Effector memory CD8-positive, alpha-beta T cell (primary cell): ENCODE results near the gene ACKR3.

Experiments
- ATAC-seq: fragments of 150-1000 bp; cut with Tn5 transposase; replicated peaks from 2 replicates; pipeline ENCODE4 v1.10.0; 2021; ENCODE audit warnings: mild to moderate bottlenecking, moderate library complexity
- DNase-seq, 3 experiments: peaks; one replicate each; pipeline ENCODE4 v3.0.0; 2021
- H3K27ac Mint-ChIP-seq, 2 donors: one replicate each; pipeline ENCODE4 v1.8.0; 2022; ENCODE audit warnings: mild to moderate bottlenecking in 2 of 2, mixed read lengths in 2 of 2, moderate library complexity in 2 of 2
- H3K27me3 Mint-ChIP-seq, 2 donors: one replicate each; pipeline ENCODE4 v1.8.0; 2022; ENCODE audit warnings: mixed read lengths in 2 of 2
- H3K36me3 Mint-ChIP-seq: one replicate; pipeline ENCODE4 v1.8.0; 2022; ENCODE audit warnings: mild to moderate bottlenecking, moderate library complexity, mixed read lengths; ENCODE audit not compliant: insufficient read depth
- H3K4me1 Mint-ChIP-seq, 2 donors: one replicate each; pipeline ENCODE4 v1.8.0; 2022; ENCODE audit warnings: low read depth in 2 of 2, mixed read lengths in 2 of 2
- H3K4me3 Mint-ChIP-seq, 2 donors: one replicate each; pipeline ENCODE4 v1.8.0; 2022; ENCODE audit warnings: mild to moderate bottlenecking in 2 of 2, mixed read lengths in 2 of 2, moderate library complexity in 2 of 2
- H3K9me3 Mint-ChIP-seq, 2 donors: one replicate each; pipeline ENCODE4 v1.8.0; 2022; ENCODE audit warnings: mixed read lengths in 2 of 2

The ACKR3 gene

DNA sequence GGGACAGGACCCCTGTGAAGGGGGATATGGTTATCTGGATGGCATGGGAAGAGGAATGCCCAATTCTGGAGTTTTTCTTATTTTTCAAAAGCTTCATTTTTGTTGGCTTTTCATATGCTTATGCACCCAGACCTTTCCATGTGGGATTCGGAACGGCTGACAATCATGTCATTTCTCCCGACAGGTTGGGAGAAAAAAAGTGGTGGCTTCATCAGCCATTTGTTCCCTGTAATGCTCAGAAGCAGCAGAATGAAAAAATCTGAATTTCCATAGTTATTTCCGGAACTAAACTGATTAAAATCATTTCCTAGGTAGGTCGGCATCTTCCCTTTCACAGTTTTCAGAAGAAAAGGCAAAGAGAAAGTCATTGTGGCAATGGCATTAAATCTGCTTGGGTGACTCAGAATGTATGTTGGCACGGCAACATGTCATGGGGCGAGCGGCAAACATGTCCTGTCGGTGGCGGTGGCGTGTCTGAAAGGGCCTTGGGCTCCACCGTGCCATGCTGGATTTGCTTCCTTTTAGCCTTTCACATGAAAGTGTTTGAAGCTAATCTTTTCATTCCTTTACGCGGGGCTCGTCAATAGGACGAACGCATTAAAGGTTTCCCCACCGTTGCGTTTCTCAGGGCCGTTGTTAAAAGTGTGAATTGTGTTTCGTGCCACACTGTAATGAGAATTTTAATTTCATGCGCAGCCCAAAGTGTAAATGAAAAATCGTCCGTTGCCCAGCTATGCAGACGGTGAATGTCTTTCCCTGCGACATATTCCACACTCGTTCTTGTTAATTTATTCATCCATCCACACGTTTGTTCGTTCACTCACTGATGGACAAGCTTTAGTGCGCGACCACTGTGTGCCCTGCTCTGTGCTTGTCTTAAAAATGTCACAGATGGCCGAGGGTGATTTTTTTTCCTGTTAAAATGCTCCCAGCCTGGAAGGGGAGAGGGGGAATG lies 18.5 kb downstream of the ACKR3 start:
- Mint-ChIP-seq H3K36me3 (peaks cover under 1% of the 10 kb centered on the region), H3K4me1 (no peaks in the 10 kb centered on the region), H3K4me3 (no peak overlapping the region), H3K9me3 (no peaks in the 10 kb centered on the region), H3K27me3 (no peaks in the 10 kb centered on the region), H3K27ac (no peak overlapping the region)
- no peak for ATAC-seq
- DNase-seq, result no peak

DNA sequence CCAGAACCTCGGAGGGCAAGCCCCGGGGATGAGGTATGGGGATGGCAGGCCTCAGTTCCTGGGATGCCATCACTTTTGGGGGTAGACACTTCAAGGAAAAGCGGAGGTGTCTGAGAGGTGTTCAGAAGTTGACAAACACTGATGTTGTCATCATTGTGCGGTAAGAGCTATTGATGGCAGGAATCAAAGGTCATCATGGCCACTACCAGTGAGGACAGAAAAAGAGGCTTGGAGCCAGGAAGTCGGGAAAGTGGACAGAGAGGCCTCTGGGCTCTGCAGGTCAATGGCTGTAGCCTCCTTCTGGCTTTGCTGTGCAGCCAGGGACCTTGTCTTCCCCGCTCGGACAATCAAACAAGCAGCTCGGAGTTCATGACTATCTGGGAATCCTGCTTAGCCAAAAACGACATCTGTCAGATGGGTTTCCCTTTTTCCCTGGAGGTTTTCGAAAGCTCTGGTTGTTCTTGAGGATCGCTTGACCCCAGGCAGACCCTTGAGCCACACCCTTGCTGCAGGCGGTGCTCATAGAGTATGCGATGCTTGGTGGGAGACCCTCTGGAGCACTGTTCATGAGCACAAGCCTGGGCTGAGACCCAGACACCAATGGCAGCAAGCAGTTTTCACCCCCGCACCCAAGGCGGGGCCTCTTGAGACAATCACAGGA lies 19.4 kb downstream of the ACKR3 start:
- H3K36me3 Mint-ChIP-seq, result no peaks in the 10 kb centered on the region
- no peak overlapping the region for H3K4me3 Mint-ChIP-seq
- no peaks in the 10 kb centered on the region for H3K9me3 Mint-ChIP-seq
- DNase-seq, result no peak
- H3K27ac Mint-ChIP-seq, result no peak overlapping the region
- no peaks in the 10 kb centered on the region for H3K4me1 Mint-ChIP-seq
- H3K27me3 Mint-ChIP-seq, result no peaks in the 10 kb centered on the region
- no peak for ATAC-seq

DNA sequence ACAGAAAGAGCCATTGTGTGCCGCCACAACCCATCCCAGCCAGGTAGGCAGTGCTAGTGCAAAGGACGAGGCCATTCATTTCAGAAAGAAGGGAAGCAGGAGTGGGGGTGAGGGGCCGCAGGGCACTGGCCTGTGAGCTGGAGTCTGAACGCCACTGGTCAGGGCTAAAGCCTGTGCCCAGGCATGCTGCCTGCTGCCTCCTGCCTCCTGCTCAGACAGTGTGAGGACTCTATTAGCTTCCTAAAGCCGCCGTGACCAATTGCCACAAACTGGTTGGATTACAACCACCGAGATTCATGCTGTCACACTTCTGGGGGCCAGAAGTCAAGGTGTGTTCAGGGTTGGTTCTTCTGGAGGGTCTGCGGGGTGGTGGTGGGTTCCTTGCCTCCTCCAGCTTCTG lies 21.2 kb downstream of the ACKR3 start:
- Mint-ChIP-seq H3K27me3 (no peaks in the 10 kb centered on the region), H3K4me1 (no peaks in the 10 kb centered on the region)
- ATAC-seq, result no peak

DNA sequence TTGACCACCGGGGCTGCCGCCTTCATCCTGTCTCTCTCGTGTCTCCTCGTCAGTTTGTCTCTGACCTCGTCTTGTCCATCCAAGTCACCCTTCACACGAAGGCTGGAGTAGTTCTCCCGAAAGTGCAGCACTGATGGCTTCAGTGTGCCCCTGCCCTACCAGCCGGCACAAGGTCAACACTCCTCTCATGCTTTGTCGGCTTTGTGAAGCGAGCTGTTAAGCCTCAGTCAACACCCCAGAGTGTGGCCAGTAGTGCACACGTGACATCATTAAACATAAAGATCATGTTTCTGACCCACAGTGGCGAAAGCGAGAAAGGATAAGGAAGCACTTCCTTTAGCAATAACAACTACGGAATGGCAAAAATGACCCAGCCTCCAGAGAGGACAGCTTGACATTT lies 23.2 kb downstream of the ACKR3 start:
- ATAC-seq (no peak), DNase-seq (no peak)

More for the DNA sequence above, 21.2 kb downstream of the ACKR3 start:
- no peak overlapping the region for H3K4me3 Mint-ChIP-seq
- no peak overlapping the region for H3K27ac Mint-ChIP-seq
- no peak for DNase-seq
- H3K36me3 Mint-ChIP-seq, result no peaks in the 10 kb centered on the region
- H3K9me3 Mint-ChIP-seq, result no peaks in the 10 kb centered on the region

DNA sequence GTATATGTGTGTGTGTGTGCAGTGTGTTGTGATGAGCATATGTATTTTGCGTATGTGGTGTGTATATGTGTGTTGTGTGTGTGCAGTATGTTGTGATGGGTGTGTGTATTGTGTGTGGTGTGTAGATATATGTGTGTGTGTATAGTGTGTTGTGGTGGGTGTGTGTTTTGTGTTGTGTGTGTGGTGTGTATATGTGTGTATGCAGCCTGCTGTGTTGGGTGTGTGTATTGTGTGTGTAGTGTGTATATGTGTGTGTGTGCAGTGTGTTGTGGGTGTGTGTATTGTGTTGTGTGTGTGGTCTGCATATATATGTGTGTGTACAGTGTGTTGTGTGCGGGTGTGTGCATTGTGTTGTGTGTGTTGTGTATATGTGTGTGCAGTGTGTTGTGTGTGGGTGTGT lies 23.9 kb downstream of the ACKR3 start:
- DNase-seq (no peak), ATAC-seq (no peak)
- Mint-ChIP-seq H3K4me1 (no peaks in the 10 kb centered on the region), H3K36me3 (no peaks in the 10 kb centered on the region), H3K27ac (no peak overlapping the region), H3K9me3 (no peaks in the 10 kb centered on the region), H3K27me3 (no peaks in the 10 kb centered on the region), H3K4me3 (no peak overlapping the region)

More for the DNA sequence above, 23.2 kb downstream of the ACKR3 start:
- Mint-ChIP-seq H3K36me3 (no peaks in the 10 kb centered on the region), H3K9me3 (no peaks in the 10 kb centered on the region), H3K4me3 (no peak overlapping the region), H3K27me3 (no peaks in the 10 kb centered on the region), H3K27ac (no peak overlapping the region), H3K4me1 (no peaks in the 10 kb centered on the region)

DNA sequence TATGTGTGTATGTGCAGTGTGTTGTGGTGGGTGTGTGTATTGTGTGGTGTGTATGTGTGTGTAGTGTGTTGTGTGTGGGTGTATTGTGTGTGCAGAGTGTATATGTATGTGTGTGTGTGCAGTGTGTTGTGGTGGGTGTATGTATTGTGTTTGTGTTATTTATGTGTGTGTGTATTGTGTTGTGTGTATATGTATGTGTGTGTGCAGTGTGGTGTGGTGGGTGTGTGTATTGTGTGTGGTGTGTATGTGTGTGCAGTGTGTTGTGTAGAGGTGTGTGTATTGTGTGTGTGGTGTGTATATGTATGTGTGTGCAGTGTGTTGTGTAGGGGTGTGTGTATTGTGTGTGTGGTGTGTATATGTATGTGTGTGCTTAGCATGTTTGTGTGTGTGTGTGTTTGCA lies 24.3 kb downstream of the ACKR3 start:
- H3K4me3 Mint-ChIP-seq, result no peak overlapping the region

DNA sequence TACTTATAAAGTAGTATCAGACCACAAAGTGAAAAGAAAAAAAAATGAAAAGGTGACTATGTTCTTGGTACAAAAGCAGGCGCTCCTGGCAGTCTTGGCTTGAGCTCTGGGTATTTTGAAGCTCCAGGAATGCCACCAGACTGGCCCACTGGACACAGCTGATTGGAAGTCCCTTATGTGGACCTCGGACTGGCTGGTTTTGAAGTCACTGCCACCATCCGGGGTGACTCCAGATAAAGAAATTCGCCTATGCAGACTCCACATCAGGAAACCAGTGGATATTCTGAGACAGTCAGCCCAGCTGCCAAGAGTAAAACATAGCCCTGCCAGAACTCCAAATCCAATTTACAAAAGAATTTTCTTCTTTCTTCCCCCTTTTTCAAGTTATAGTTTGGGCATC lies 28.0 kb downstream of the ACKR3 start:
- Mint-ChIP-seq H3K4me3 (no peak overlapping the region), H3K4me1 (no peaks in the 10 kb centered on the region), H3K27me3 (peaks cover 24 to 26% of the 10 kb centered on the region in 2 donors), H3K9me3 (no peaks in the 10 kb centered on the region), H3K36me3 (no peaks in the 10 kb centered on the region), H3K27ac (no peak overlapping the region)
- ATAC-seq (no peak), DNase-seq (no peak)

More for the DNA sequence above, 24.3 kb downstream of the ACKR3 start:
- Mint-ChIP-seq H3K9me3 (no peaks in the 10 kb centered on the region), H3K27ac (no peak overlapping the region), H3K36me3 (no peaks in the 10 kb centered on the region), H3K27me3 (no peaks in the 10 kb centered on the region), H3K4me1 (no peaks in the 10 kb centered on the region)
- DNase-seq (no peak), ATAC-seq (no peak)

DNA sequence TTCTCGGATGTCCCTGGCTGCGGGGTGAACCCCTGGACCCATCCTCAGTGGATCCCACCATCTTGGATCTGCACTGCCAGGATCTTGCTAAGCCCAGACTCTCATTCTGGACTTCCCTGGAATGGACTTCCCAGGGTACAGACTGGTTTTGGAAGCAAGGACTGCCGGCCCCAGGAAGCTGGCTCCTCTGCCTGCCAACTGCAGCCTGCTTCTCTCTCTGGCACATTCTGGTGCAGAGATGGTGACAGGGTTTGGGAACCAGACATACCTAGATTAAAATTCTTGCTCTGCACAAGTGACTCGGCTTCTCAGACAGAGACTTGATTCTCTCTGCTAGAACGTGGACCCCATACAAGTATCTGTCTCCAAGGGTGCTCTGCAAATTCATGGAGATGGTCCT lies 29.4 kb downstream of the ACKR3 start:
- H3K4me3 Mint-ChIP-seq, result no peak overlapping the region
- DNase-seq (no peak), ATAC-seq (no peak)
- H3K27ac Mint-ChIP-seq, result no peak overlapping the region
- no peaks in the 10 kb centered on the region for H3K36me3 Mint-ChIP-seq
- peaks cover 30 to 40% of the 10 kb centered on the region in 2 donors for H3K27me3 Mint-ChIP-seq
- peaks cover 0 to 2% of the 10 kb centered on the region in 2 donors for H3K4me1 Mint-ChIP-seq
- no peaks in the 10 kb centered on the region for H3K9me3 Mint-ChIP-seq

DNA sequence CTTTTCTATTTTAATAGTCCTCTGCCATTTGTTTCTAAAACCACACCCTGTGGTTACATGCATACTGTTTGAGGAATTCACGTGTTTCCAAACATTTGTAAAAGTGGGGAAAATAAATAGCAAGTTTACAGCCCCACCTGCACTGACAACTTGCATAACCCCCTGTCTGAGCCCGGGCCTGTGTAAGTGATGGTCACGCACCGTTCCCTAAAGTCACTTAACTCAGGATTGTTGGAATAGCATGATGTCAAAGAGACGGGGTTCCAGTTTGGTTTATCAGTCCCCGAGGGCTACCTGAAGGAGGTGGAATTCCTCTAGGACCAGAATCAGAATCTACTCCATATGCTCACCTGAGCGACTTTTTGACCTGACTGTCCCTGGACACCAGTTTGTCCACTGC lies 30.5 kb downstream of the ACKR3 start:
- H3K36me3 Mint-ChIP-seq, result no peaks in the 10 kb centered on the region
- DNase-seq (no peak), ATAC-seq (no peak)
- H3K4me3 Mint-ChIP-seq, result no peak overlapping the region
- no peak overlapping the region for H3K27ac Mint-ChIP-seq
- peaks cover 39 to 51% of the 10 kb centered on the region in 2 donors for H3K27me3 Mint-ChIP-seq
- H3K4me1 Mint-ChIP-seq, result peaks cover 2 to 6% of the 10 kb centered on the region in 2 donors
- H3K9me3 Mint-ChIP-seq, result no peaks in the 10 kb centered on the region

DNA sequence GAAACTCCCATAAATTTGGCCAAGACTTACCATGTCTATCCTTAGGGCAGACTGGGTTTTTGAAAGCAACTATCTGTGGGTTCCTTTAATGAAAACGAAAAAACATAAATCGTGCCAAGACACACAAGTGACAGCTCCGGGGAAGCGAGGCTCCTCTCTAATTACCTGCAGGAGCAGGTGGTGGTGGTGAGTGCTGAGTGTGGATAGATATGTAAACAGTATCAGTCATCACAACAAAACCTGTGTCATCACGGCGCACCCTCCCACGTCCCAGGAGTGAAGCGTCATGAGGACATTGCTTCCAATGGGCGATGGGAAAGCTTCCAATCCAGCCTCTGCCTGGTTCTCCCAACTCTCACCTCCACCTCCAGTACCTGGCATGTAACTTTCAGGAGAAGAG lies 31.3 kb downstream of the ACKR3 start:
- H3K36me3 Mint-ChIP-seq, result no peaks in the 10 kb centered on the region
- ATAC-seq (no peak), DNase-seq (no peak)
- no peak overlapping the region for H3K27ac Mint-ChIP-seq
- peaks cover 5 to 8% of the 10 kb centered on the region in 2 donors for H3K4me1 Mint-ChIP-seq
- H3K9me3 Mint-ChIP-seq, result no peaks in the 10 kb centered on the region
- peaks cover 46 to 59% of the 10 kb centered on the region in 2 donors for H3K27me3 Mint-ChIP-seq
- H3K4me3 Mint-ChIP-seq, result no peak overlapping the region

DNA sequence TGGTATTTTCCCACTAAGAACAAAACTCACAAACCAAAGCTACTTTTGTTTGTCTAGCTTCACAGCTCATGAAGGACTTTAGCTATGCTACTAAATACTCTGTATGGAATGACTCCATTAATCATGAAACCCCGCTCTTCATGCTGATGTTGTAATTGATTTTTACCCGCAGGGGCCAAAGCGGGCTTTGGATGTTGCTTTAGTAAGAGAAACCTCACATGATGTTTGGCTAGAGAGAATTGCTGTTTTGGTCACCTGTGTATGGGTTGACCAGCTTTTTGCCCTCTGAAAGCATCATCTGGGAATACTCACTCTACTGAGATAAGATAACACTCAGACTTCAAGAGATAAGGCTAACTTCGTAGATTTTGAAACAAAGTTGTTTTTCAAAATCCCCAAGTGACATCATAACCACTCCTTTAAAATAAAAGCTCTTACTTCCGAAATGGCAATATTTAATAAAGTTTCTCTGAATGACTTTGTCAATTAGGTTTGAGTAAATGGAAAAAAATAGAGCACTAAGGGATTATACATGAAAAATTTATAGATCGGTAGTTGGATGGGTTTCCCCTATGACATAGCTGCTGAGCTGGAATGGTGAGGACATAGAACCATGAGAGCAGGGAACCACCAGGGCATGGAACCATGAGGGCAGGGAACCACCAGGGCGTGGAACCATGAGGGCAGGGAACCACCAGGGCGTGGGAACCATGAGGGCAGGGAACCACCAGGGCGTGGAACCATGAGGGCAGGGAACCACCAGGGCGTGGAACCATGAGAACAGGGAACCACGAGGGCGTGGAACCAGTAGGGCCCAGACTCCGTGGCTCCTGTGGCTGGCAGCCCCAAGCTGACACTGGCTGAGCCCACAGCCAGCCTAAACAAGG lies 31.9 kb downstream of the ACKR3 start:
- peaks cover 53 to 65% of the 10 kb centered on the region in 2 donors for H3K27me3 Mint-ChIP-seq
- H3K4me1 Mint-ChIP-seq, result peaks cover 9 to 11% of the 10 kb centered on the region in 2 donors
- H3K4me3 Mint-ChIP-seq, result no peak overlapping the region
- H3K9me3 Mint-ChIP-seq, result no peaks in the 10 kb centered on the region
- ATAC-seq (no peak), DNase-seq (no peak)
- H3K27ac Mint-ChIP-seq, result no peak overlapping the region
- no peaks in the 10 kb centered on the region for H3K36me3 Mint-ChIP-seq

DNA sequence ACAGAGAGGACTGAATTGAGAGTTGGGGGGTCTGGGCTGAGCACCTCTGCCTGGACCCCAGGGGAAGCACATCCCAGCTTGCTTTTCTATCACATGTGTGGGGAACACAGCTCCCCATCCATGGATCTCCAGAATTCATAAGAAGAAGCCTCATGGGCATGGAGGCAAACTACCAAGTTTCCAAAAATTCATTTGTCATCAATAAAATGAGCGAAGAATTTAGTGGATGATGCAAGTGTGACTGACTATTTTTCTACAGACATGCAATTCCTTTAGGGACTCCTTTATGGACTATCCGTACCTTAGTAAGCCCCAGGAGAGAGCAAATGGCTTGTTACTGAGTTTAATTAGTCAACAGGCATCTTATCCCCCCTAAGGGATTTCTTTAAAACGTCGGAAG lies 33.1 kb downstream of the ACKR3 start:
- DNase-seq, result no peak

DNA sequence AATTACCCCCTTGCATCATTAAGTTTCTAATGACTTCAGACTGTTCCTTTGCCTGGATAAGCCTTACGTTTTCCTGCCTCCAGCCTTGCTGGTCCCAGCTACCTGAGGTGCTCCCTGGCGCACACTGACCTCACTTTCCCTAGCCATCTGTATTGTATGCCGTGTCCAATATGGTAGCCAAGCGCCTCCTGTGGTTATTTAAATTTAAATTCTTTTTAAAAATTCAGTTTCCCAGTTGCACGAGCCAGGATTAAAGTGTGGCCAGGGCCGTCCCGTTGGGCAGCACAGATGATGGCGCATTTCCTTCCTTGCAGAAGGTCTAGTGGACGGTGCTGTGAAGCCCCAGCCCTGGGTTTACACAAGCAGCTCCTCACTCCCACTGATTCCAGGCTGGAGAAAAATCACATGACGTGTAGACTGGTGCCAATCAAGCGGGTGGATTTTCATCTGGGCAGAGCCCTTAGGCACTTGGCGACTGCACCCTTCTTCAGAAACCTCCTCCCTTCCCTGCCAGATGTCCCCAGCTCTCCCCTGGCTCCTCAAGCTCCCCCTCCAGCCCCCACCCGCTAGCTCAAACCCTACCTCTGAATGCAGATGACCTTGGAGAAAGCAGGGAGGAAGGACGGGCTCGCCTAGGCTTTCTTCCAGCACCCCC lies 33.9 kb downstream of the ACKR3 start:
- Mint-ChIP-seq H3K4me3 (no peak overlapping the region), H3K9me3 (no peaks in the 10 kb centered on the region), H3K4me1 (peaks cover 21% of the 10 kb centered on the region in 2 donors), H3K27me3 (peaks cover 66 to 82% of the 10 kb centered on the region in 2 donors), H3K27ac (no peak overlapping the region), H3K36me3 (no peaks in the 10 kb centered on the region)
- ATAC-seq (no peak), DNase-seq (no peak)

More for the DNA sequence above, 33.1 kb downstream of the ACKR3 start:
- H3K27me3 Mint-ChIP-seq, result peaks cover 64 to 77% of the 10 kb centered on the region in 2 donors
- H3K36me3 Mint-ChIP-seq, result no peaks in the 10 kb centered on the region
- H3K9me3 Mint-ChIP-seq, result no peaks in the 10 kb centered on the region
- ATAC-seq, result no peak
- H3K4me1 Mint-ChIP-seq, result peaks cover 18 to 19% of the 10 kb centered on the region in 2 donors
- H3K27ac Mint-ChIP-seq, result no peak overlapping the region
- H3K4me3 Mint-ChIP-seq, result no peak overlapping the region
